GM12878 (cell line): ENCODE results near the gene WDTC1. TPM values are rescaled to one million over a fixed set of nuclear protein-coding genes. Genes with fewer than 3 reads are reported as not detected.

Experiments used
- ATAC-seq: fragments of 200-7000 bp; cut with Tn5 transposase; 3 replicates; pipeline ENCODE4 v1.9.1; 2020; ENCODE audit warnings: mild to moderate bottlenecking, moderate library complexity
- BruUV-seq: library from RNA; stranded (reverse); fragments of 400-500 nt; replicated peaks from 2 replicates; lab custom pipeline; 2021; lab: Mats Ljungman, UMichigan
- CTCF ChIA-PET: fragments of 300-600 bp; sonication (Branson Sonifier 250); formaldehyde crosslinking; extraction: SDS; loops from one replicate; lab custom pipeline; 2021; ENCODE audit warnings: inconsistent platforms; lab: Yijun Ruan, JAX
- POLR2A ChIA-PET: fragments of 350-600 bp; formaldehyde crosslinking; extraction: SDS; loops from one replicate; lab custom pipeline; 2021; ENCODE audit warnings: inconsistent platforms; lab: Charles Lee
- RAD21 ChIA-PET: fragments of 300-600 bp; sonication (Branson Sonifier 250); formaldehyde crosslinking; loops from one replicate; lab custom pipeline; 2023; ENCODE audit warnings: antibody characterized with exemption; ENCODE audit not compliant: unreplicated experiment; lab: Charles Lee
- SMC1A ChIA-PET: fragments of 300-600 bp; sonication (Branson Sonifier 250); formaldehyde crosslinking; loops from one replicate; lab custom pipeline; 2023; ENCODE audit not compliant: unreplicated experiment, uncharacterized antibody; lab: Charles Lee
- DNase-seq: peaks from one replicate; pipeline ENCODE4 v3.0.0-alpha.2; 2011; ENCODE audit warnings: low read depth, low spot score
- FAIRE-seq: peaks from 3 replicates; lab custom pipeline; 2011; peaks lifted over from hg19 to GRCh38; lab: Jason Lieb, UNC
- H2AFZ ChIP-seq: 2 replicates; pipeline ENCODE4 v1.6.0; 2011; ENCODE audit warnings: low read depth, low read length, control low read depth; ENCODE audit not compliant: control insufficient read depth
- H3K27ac ChIP-seq: 2 replicates; pipeline ENCODE4 v1.5.1; 2011; ENCODE audit warnings: control low read depth; ENCODE audit not compliant: control insufficient read depth, insufficient read depth
- H3K27me3 ChIP-seq, 2 experiments: replicated peaks in 1 of 2; 2 replicates each; pipeline versions ENCODE4 v1.6.0 to v1.6.1; 2011; ENCODE audit warnings: low read length in 1 of 2; ENCODE audit not compliant: control insufficient read depth in 2 of 2, insufficient read depth in 2 of 2
- H3K36me3 ChIP-seq, 2 experiments: 2 replicates each; pipeline ENCODE4 v1.5.1; 2011; ENCODE audit warnings: low read length in 1 of 2; ENCODE audit not compliant: control insufficient read depth in 2 of 2, insufficient read depth in 2 of 2
- H3K4me1 ChIP-seq: 2 replicates; pipeline ENCODE4 v1.6.1; 2011; ENCODE audit warnings: mild to moderate bottlenecking, low read length, moderate library complexity, mixed read lengths; ENCODE audit not compliant: control insufficient read depth, insufficient read depth
- H3K4me2 ChIP-seq: 2 replicates; pipeline ENCODE4 v1.6.0; 2011; ENCODE audit warnings: control low read depth; ENCODE audit not compliant: control insufficient read depth, insufficient read depth
- H3K4me3 ChIP-seq: fragments of 200-600 bp; sonication (generic); 2 replicates; pipeline ENCODE4 v1.5.1; 2016
- H3K79me2 ChIP-seq: 2 replicates; pipeline ENCODE4 v1.6.0; 2011; ENCODE audit warnings: low read length; ENCODE audit not compliant: control insufficient read depth, insufficient read depth
- H3K9ac ChIP-seq: 2 replicates; pipeline ENCODE4 v1.8.0; 2011; ENCODE audit warnings: low read length, control low read depth, mixed read lengths; ENCODE audit not compliant: control insufficient read depth, insufficient read depth
- H3K9me3 ChIP-seq: replicated peaks from 3 replicates; pipeline ENCODE4 v1.5.1; 2011; ENCODE audit warnings: mild to moderate bottlenecking, low read length; ENCODE audit not compliant: control insufficient read depth, insufficient read depth
- H4K20me1 ChIP-seq: 2 replicates; pipeline ENCODE4 v1.6.0; 2011; ENCODE audit not compliant: control insufficient read depth, insufficient read depth
- BHLHE40 ChIP-seq, 2 experiments: fragments of 450-650 bp in 1 of 2; IDR thresholded peaks; 2 replicates each; pipeline ENCODE4 v1.6.1; 2011 to 2017; ENCODE audit warnings: low read depth in 2 of 2, borderline replicate concordance in 1 of 2, improper control_type of control experiment in 1 of 2, low read length in 1 of 2, mild to moderate bottlenecking in 1 of 2
- CREB1 ChIP-seq: IDR thresholded peaks from 2 replicates; pipeline ENCODE4 v1.6.1; 2012; ENCODE audit warnings: low read depth, mild to moderate bottlenecking, inconsistent platforms
- EZH2 ChIP-seq: IDR thresholded peaks from 2 replicates; pipeline ENCODE4 v1.6.1; 2012; ENCODE audit warnings: low read depth, mild to moderate bottlenecking, control low read depth, inconsistent platforms, low read length, borderline replicate concordance; ENCODE audit not compliant: control insufficient read depth
- HDAC6 ChIP-seq: fragments of 200-600 bp; sonication (generic); IDR thresholded peaks from one replicate; pipeline ENCODE4 v1.8.0; 2017; ENCODE audit warnings: antibody characterized with exemption; ENCODE audit not compliant: unreplicated experiment
- NFXL1 ChIP-seq: fragments of 450-650 bp; IDR thresholded peaks from 2 replicates; pipeline ENCODE4 v1.6.1; 2017; ENCODE audit warnings: antibody characterized with exemption, mild to moderate bottlenecking, borderline replicate concordance
- NR2F1 ChIP-seq: fragments of 450-650 bp; conservative IDR thresholded peaks from 2 replicates; pipeline ENCODE4 v1.6.1; 2017; ENCODE audit warnings: mild to moderate bottlenecking
- RFX5 ChIP-seq: IDR thresholded peaks from 2 replicates; pipeline ENCODE4 v1.6.1; 2011; ENCODE audit warnings: low read depth, low read length, improper control_type of control experiment
- TCF7 ChIP-seq: IDR thresholded peaks from 2 replicates; pipeline ENCODE4 v1.6.1; 2014; ENCODE audit warnings: antibody characterized with exemption, borderline replicate concordance
- WGBS: methylation state at CpG from one replicate; pipeline ENCODE4 v1.1.6; 2016; ENCODE audit warnings: low lambda C conversion rate; ENCODE audit not compliant: insufficient replicate concordance, insufficient coverage; ENCODE audit errors: missing lambda C conversion rate; 5-methylcytosine and 5-hydroxymethylcytosine counted together
- in situ Hi-C: fragments of 300-500 bp; cut with MboI; formaldehyde crosslinking; loops from 9 replicates; pipeline ENCODE4 v1.14.3; 2018; ENCODE audit warnings: mixed read lengths
- intact Hi-C: fragments of 100-400 bp; cut with micrococcal nuclease; formaldehyde crosslinking; loops from one replicate; pipeline ENCODE4 v1.14.2; 2022; ENCODE audit not compliant: unreplicated experiment
- polyA plus RNA-seq, 11 experiments: library from polyadenylated mRNA; depleted of rRNA in 4 of 11; unstranded in 6 of 11; stranded (reverse) in 5 of 11; fragments of >200 nt; fragmentation: Nextera tagmentation in 4 of 11; fragmentation: Illumina TruSeq in 1 of 11; extraction: Ambion mirVana in 4 of 11; extraction: Trizol in 1 of 11; gene quantifications; 1 replicate in 1 of 11; 2 replicates in 10 of 11; pipeline versions ENCODE4 v1.2.1 to v1.2.3, GENCODE V29; 2011 to 2016; ENCODE audit warnings: inconsistent platforms in 2 of 11, missing spikeins in 2 of 11, low read depth in 1 of 11
- total RNA-seq, 4 experiments: library from RNA; depleted of rRNA in 3 of 4; stranded (reverse); fragments of >200 nt in 3 of 4; fragmentation: Illumina TruSeq in 1 of 4; extraction: Trizol in 1 of 4; gene quantifications; 2 replicates each; pipeline versions ENCODE4 v1.2.1 to v1.2.3, GENCODE V29; 2013 to 2021
- TF ChIP-seq, protein P1 (sequence below): fragments of 450-650 bp; IDR thresholded peaks from 2 replicates; pipeline ENCODE4 v1.6.1; 2018; ENCODE audit warnings: borderline replicate concordance, mild to moderate bottlenecking; ENCODE audit not compliant: partially characterized antibody
- TF ChIP-seq, protein P2 (sequence below): fragments of 450-650 bp; formaldehyde crosslinking; IDR thresholded peaks from 2 replicates; pipeline ENCODE4 v1.5.0; 2022; ENCODE audit warnings: mild to moderate bottlenecking, missing genetic modification characterization
- TF ChIP-seq, protein P3 (sequence below): IDR thresholded peaks from 2 replicates; pipeline ENCODE4 v1.6.1; 2011; ENCODE audit warnings: borderline replicate concordance, low read depth, mild to moderate bottlenecking, moderate library complexity, low read length; ENCODE audit not compliant: insufficient read depth, poor library complexity, severe bottlenecking
- TF ChIP-seq, protein P4 (sequence below): IDR thresholded peaks from 2 replicates; pipeline ENCODE4 v1.6.1; 2012; ENCODE audit warnings: mild to moderate bottlenecking, low read depth, low read length

WDTC1 gene
- total and polyA plus RNA-seq, 10 of the 15 experiments (the other 5 are each of a cell fraction or from before 2014, with no cell fraction given), result 0.21 to 28.7 (median 7.6) TPM

GRCh38 chr1:27356277-27356618 is 121.8 kb downstream of the WDTC1 start:
- Histone ChIP-seq H3K4me3 (no peak overlapping the region), H3K4me1 (peaks cover 13% of the 10 kb centered on the region), H3K27me3 (no peaks in the 10 kb centered on the region; a peak in 1 of 4 replicates), H3K36me3 (no peaks in the 10 kb centered on the region), H2AFZ (no peak overlapping the region), H3K9ac (no peak overlapping the region), H3K4me2 (no peak overlapping the region), H3K79me2 (no peaks in the 10 kb centered on the region), H3K27ac (no peak overlapping the region), H4K20me1 (no peaks in the 10 kb centered on the region), H3K9me3 (no peaks in the 10 kb centered on the region)
- ChIA-PET RAD21 (interaction anchor here (1.1 to 3.1 kb wide), 4 partner anchors 31 to 257 kb away, joined by 3 to 16 read pairs (median 6); partner anchors contain the start of gene GPR3), SMC1A (interaction anchor here (1.3 to 2.0 kb wide), 4 partner anchors 9 to 35 kb away, joined by 3 to 5 read pairs (median 4); no protein-coding TSS in a partner anchor), POLR2A (no interaction called here), CTCF (interaction anchor here (0.7 to 8.7 kb wide), 8 partner anchors 9 to 58 kb away, joined by 3 to 126 read pairs (median 11); partner anchors contain the start of genes GPR3, MAP3K6 and SYTL1)
- DNase-seq, result no peak
- no TSS peak for BruUV-seq
- in situ Hi-C loops, result no loop called here
- intact Hi-C loops, result no loop called here
- no peak for FAIRE-seq
- ATAC-seq, result no peak
- 39% methylated on average over 13 of the region's 13 CpGs for WGBS
- TF ChIP-seq CREB1 (no peak), EZH2 (no peak), NFXL1 (no peak), TCF7 (no peak), NR2F1 (no peak), BHLHE40 (IDR thresholded peaks at IDR 0.05; ENCODE audit: borderline replicate concordance in 1 of 2, low read depth in 2 of 2, low read length in 1 of 2) (no peak), HDAC6 (no peak), RFX5 (no peak)
- TF ChIP-seq, protein P1, sequence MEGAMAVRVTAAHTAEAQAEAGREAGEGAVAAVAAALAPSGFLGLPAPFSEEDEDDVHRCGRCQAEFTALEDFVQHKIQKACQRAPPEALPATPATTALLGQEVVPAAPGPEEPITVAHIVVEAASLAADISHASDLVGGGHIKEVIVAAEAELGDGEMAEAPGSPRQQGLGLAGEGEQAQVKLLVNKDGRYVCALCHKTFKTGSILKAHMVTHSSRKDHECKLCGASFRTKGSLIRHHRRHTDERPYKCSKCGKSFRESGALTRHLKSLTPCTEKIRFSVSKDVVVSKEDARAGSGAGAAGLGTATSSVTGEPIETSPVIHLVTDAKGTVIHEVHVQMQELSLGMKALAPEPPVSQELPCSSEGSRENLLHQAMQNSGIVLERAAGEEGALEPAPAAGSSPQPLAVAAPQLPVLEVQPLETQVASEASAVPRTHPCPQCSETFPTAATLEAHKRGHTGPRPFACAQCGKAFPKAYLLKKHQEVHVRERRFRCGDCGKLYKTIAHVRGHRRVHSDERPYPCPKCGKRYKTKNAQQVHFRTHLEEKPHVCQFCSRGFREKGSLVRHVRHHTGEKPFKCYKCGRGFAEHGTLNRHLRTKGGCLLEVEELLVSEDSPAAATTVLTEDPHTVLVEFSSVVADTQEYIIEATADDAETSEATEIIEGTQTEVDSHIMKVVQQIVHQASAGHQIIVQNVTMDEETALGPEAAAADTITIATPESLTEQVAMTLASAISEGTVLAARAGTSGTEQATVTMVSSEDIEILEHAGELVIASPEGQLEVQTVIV, result no peak
- TF ChIP-seq, protein P2, sequence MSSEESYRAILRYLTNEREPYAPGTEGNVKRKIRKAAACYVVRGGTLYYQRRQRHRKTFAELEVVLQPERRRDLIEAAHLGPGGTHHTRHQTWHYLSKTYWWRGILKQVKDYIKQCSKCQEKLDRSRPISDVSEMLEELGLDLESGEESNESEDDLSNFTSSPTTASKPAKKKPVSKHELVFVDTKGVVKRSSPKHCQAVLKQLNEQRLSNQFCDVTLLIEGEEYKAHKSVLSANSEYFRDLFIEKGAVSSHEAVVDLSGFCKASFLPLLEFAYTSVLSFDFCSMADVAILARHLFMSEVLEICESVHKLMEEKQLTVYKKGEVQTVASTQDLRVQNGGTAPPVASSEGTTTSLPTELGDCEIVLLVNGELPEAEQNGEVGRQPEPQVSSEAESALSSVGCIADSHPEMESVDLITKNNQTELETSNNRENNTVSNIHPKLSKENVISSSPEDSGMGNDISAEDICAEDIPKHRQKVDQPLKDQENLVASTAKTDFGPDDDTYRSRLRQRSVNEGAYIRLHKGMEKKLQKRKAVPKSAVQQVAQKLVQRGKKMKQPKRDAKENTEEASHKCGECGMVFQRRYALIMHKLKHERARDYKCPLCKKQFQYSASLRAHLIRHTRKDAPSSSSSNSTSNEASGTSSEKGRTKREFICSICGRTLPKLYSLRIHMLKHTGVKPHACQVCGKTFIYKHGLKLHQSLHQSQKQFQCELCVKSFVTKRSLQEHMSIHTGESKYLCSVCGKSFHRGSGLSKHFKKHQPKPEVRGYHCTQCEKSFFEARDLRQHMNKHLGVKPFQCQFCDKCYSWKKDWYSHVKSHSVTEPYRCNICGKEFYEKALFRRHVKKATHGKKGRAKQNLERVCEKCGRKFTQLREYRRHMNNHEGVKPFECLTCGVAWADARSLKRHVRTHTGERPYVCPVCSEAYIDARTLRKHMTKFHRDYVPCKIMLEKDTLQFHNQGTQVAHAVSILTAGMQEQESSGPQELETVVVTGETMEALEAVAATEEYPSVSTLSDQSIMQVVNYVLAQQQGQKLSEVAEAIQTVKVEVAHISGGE, result no peak
- TF ChIP-seq, protein P3, sequence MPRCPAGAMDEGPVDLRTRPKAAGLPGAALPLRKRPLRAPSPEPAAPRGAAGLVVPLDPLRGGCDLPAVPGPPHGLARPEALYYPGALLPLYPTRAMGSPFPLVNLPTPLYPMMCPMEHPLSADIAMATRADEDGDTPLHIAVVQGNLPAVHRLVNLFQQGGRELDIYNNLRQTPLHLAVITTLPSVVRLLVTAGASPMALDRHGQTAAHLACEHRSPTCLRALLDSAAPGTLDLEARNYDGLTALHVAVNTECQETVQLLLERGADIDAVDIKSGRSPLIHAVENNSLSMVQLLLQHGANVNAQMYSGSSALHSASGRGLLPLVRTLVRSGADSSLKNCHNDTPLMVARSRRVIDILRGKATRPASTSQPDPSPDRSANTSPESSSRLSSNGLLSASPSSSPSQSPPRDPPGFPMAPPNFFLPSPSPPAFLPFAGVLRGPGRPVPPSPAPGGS, result no peak
- TF ChIP-seq, protein P4, sequence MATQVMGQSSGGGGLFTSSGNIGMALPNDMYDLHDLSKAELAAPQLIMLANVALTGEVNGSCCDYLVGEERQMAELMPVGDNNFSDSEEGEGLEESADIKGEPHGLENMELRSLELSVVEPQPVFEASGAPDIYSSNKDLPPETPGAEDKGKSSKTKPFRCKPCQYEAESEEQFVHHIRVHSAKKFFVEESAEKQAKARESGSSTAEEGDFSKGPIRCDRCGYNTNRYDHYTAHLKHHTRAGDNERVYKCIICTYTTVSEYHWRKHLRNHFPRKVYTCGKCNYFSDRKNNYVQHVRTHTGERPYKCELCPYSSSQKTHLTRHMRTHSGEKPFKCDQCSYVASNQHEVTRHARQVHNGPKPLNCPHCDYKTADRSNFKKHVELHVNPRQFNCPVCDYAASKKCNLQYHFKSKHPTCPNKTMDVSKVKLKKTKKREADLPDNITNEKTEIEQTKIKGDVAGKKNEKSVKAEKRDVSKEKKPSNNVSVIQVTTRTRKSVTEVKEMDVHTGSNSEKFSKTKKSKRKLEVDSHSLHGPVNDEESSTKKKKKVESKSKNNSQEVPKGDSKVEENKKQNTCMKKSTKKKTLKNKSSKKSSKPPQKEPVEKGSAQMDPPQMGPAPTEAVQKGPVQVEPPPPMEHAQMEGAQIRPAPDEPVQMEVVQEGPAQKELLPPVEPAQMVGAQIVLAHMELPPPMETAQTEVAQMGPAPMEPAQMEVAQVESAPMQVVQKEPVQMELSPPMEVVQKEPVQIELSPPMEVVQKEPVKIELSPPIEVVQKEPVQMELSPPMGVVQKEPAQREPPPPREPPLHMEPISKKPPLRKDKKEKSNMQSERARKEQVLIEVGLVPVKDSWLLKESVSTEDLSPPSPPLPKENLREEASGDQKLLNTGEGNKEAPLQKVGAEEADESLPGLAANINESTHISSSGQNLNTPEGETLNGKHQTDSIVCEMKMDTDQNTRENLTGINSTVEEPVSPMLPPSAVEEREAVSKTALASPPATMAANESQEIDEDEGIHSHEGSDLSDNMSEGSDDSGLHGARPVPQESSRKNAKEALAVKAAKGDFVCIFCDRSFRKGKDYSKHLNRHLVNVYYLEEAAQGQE, result no peak
